CD4-positive, alpha-beta T cell treated with Interleukin-2 at 100 ng/mL for 4 hours (primary cell): Measurements from ENCODE around the gene SPECC1.
"Not testable (repeated sequence)": the region's sequence is repeated elsewhere in the genome, so short reads cannot be mapped to it uniquely, and the experiment has no call there.

Experiments used
- DNase-seq: peaks from one replicate; pipeline ENCODE4 v3.0.0-alpha.2; 2020; ENCODE audit warnings: low spot score

SPECC1 gene

DNA sequence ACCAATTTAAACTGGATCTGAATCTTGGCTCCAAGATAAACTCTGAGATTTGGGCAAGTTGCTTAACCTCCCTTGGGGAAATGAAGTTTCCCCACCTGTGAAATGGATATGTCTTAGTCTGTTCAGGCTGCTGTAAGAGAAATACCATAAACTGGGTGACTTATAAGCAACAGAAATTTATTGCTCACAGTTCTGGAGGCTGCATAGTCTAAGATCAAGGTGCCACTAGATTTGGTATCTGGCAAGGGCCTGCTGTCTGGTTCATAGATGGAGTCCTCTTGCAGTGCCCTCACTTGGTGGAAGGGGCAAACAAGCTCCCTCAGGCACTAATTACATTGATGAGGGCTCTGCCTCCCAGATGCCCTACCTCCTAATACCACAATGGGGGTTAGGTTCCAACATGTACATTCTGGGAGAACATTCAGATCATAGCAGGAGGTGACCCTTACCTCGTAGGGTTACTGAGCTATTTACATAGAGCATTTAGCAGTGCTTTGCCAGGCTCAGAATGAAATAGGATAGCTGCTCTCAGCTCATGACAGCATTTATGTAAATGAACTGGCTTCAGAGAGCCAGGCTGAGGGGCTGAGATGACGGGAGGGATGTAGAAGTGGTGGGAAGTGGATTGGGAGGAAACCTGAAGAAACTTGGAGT is 83.9 kb downstream of the SPECC1 start:
- no peak for DNase-seq

DNA sequence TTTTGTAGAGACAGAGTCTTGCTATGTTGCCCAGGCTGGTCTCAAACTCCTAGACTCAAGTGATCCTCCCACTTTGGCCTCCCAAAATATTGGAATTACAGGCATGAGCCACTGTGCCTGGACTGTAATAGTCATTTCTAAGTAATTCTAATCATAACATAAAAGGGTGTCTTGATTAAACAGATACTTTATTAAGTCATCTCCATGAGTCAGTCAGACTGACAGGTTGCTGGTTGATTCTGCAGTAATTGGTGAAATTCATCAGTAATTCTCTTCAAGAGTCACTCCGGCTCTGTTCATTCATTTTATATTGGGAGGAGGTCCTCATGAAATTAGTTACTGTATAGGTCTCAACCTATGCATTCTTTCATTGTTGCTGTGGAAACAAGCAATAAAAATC is 85.6 kb downstream of the SPECC1 start:
- DNase-seq, result no peak

DNA sequence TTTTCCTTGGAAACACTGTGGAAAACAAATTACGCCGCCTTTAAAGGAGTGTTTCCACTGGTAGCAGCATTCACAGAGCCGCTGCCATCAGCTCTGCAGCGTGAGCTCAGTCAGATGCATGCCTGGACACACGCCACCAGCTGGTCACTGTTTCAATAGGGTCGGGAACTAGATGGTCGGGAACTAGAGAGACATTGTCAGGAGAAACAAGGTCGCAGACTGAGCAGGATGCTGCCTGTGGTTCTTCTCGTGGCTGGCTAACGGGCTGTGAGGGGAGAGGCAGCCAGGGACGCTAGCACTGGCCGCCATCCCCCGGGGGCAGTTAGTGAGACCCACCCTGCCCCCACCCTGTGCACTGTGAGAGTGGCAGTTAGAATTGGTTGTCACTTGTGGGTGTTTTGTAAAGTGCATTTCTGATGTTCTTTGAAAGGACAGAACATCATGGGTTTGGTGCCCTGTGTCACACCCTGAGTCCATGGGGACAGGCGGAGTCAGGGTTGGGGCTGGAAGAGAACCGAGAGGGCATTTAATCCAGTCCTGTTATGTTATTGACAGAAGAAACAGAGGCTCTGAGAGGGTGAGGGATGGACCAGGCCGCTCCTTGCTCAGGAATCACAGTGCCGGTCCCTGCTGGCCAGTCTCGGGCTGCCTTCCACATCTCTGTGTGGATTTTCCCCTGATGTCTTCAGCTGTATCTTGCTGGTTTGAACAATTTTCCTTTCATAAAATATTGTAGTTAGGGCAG is 86.3 kb downstream of the SPECC1 start:
- no peak for DNase-seq

DNA sequence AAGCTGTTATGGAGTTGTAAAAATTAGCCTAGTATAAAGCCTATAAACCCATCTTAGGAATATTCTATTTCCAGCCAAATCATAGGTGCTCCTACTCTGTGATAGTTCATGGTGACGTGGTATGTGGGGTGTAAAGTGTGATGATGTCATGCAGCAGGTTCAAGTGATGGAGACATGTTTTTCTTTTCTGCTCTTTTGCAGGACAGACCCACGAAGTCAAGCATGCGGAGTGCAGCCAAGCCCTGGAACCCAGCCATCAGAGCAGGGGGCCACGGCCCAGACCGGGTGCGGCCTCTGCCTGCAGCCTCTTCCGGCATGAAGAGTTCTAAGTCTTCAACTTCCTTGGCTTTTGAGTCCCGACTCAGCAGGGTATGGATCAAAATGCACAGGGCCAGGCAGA is 87.3 kb downstream of the SPECC1 start:
- DNase-seq, result no peak

DNA sequence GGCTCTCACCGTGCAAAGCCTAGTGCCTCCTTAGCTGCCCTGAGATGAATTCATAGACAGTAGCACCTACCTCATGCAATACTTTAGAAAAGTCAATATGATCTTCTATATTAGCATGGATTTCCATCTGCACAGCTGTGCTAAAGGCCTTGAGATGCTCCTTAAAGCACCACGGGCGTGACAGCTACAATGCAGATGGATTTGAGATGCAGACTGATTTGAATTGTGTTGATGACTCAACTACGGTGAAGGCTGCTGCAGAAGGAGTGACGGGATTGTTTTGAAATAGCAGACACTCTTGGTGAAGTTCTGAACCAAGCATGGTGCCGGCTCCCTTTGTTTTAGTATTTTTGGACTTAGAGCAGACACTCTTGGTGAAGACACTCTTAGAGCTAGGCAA is 88.2 kb downstream of the SPECC1 start:
- no peak for DNase-seq

DNA sequence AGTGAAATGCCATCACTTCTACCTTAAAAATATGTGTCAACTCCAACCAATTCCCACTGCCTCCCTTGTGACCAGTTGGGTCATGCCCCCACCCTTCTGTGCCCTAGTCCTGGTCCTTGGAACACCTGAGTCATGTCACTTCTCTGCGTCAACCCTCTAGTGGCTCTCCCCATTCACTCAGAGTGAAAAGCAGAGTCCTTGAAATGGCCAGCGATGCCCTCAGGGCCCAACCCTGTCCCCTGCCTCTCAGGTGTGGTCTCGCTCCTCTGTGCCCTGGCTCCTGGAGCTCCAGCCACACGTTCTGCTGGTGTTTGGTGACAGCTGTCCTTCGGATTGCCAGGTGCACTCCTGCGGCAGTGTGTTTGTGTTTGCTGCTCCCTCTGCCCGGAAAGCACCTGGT is 89.2 kb downstream of the SPECC1 start:
- DNase-seq, result no peak

DNA sequence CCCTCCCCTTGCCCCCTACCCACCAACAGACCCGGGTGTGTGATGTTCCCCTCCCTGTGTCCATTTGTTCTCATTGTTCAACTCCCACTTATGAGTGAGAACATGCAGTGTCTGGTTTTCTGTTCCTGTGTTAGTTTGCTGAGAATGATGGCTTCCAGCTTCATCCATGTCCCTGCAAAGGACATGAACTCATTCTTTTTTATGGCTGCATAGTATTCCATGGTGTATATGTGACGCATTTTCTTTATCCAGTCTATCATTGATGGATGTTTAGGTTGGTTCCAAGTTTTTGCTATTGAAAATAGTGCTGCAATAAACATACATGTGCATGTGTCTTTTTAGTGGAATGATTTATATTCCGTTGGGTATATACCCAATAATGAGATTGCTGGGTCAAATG is 91.6 kb downstream of the SPECC1 start:
- DNase-seq, result not testable (repeated sequence)

DNA sequence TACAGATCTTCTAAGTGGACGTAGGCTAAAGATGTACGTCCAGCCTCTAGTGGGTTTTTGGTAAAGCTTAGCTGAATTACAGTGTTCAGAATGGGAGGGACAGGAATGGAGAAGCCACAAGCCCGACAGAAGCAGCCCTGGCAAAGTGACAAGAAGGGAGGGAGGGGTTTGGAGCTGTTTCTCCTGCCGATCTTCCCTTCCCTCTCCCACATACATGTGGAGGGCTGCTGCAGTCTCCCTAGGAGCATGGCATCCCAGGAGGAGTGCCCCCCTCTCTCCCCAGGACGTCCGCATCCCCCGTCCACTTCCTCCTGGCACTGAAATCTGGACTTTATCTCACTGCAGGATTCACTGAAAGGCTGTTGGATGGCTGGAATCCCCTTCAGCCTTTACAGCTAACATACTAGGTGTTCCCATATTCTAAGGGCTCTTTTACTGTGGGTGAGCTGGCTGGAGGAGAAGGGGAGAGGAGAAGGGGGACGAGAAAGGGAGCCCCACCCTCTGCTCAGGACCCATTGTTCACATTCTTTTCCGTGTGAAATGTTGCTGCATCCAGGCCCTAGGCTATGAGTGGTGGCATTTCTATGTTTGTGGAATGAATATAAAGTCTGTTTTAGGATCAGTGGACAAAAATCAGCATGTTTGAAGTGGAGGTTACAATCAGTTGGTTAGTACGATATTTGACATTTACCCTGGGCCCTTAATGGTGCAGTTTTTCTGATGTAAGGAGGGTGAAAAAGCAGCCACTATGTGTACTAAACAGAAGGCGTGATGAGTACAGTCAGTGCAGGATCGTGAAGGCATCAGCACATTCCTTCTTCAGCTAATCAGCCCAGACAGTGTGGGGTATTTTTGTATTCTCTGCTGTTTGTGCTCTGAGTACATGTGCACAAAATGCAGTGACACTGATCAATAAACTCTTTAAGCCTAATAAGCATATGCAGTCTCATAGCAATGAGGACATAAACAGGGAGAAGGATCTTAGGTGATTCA is 94.6 kb downstream of the SPECC1 start:
- DNase-seq, result no peak

GRCh38 chr17:20105539-20106280 is 96.6 kb downstream of the SPECC1 start:
- DNase-seq, result no peak

DNA sequence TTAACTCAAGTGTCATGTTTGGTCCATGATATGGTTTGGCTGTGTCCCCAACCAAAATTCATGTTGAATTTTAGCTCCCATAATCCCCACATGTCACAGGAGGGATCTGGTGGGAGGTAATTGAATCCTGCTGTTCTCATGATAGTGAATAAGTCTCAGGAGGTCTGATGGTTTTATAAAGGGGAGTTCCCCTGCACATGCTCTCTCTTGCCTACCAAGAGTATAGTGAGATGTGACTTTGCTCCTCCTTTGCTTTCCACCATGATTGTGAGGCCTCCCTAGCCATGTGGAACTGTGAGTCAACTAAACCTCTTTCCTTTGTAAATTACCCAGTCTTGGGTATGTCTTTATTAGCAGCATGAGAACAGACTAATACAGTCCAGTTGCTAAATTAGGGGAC is 97.3 kb downstream of the SPECC1 start:
- DNase-seq, result not testable (repeated sequence)

DNA sequence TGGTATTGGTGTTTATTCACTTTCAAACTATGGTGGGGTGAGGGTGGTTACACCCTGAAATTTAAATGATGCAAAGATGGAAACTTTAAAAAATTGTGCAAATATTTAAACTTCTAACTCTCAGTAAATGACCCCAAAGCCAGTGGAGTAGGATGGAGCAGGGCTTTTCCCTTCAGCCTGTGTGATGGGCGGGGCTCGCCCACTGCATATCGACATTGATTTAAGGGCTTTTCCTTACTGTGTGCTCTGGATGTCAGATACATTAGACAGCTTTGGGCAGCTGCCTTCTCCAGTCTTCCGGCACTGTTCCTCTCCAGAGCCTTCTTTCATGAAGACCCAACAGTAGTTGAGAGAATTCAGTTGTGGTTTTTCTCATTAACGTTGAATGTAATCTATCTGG is 99.9 kb downstream of the SPECC1 start:
- no peak for DNase-seq

DNA sequence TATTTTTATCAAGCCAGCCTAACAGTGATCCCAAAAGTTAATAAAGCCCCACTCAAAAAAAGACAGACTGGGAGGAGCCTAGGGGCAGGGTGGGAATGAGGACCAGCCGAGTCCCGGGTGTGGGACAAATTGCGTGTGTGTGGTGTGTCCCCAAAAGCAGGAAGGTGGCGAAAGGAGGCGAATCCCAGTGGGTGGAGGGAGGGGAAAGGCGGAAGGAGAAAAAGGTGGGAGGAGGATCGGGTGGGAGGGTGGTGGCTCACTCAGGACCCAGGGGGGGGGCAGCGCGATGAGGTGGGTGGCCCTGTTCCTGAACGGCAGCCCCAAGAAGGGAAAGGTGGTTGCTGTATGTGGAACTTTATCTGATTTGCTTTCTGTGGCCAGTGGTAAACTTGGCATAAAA is 102.4 kb downstream of the SPECC1 start:
- no peak for DNase-seq

DNA sequence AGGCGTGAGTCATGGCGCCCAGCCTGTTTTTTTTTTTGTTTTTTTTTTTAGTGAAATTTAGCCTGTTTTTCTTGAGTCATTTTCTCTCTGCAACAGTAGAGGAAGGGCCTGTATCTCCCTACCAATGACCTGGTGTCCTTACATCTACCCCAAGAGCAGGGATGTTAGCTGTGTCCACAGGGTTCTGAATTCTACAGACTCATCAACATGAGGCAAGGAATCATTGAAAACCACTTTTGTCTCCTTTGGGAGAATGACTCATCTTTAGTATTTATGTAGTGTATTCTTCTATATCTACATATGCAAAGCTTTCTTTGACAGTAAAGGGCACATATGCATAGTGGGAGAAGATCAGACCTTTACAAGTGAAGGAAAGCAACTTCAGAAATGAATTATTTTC is 105.3 kb downstream of the SPECC1 start:
- DNase-seq, result no peak

GRCh38 chr17:20116683-20117309 is 107.6 kb downstream of the SPECC1 start:
- peak; percentile 67 for DNase-seq

DNA sequence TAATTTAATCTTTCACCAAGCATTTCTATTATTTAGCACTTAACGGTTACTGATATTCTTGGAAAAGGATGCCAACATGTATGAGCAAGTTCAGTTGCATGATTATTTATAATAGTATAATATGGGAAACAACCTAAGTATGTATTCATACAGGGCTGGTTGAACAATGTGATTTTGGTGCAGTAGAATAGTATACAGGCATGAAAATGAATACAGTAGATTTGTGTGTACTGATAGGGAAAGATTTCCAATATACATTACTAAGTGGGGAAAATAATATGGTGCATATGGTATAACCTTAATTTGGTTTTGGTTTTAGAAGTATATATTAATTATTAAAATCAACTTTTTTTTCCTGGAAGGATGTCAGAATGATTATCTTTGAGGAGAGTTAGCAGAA is 109.1 kb downstream of the SPECC1 start:
- DNase-seq, result no peak

DNA sequence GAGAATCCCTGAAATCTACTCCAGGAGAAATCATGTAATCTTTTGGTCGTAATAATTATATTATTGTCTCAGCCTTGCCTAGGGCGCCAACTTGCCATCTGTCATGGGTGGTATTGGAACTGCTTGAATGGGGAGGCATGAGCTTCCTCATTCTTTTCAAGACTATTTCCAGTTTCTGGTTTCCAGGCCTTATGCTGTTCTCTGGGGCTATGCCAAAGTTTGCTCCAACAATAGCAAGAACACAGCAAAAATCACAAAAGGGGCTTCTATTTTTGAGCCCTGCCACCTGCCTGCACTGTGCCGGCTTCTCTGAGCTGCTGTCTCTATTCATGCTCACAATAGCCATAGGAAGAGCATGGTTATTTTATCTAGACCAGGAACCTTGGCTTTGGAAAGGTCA is 111.7 kb downstream of the SPECC1 start:
- no peak for DNase-seq

GRCh38 chr17:20121359-20122253 is 112.4 kb downstream of the SPECC1 start:
- DNase-seq, result peak; percentile 65

DNA sequence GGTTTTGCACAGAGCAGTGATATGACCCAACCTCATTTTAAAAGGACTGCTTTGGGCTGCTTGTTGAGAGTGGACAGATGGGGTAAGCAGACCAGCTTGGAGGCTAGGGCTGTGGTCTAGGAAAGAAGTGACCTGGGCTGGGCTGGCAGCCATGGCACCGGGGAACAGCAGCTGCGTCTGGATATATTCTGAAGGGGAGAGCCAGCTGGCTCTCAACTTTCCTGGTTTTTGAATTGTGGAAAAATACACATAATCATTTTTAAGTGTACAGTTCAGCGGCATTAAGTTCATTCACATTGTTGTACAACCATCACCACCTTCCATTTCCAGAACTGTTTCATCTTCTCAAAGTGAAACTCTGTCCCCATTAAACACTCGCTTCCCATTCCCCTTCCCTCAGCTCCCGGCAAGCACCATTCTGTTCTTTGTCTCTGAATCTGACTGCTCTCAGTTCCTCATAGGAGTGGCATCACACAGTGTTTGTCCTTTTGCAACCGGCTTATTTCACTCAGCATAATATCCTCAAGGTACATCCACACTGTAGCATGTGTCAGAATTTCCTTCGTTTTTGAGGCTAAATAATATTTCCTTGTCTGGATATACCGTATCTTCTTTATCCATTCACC is 113.2 kb downstream of the SPECC1 start:
- no peak for DNase-seq

DNA sequence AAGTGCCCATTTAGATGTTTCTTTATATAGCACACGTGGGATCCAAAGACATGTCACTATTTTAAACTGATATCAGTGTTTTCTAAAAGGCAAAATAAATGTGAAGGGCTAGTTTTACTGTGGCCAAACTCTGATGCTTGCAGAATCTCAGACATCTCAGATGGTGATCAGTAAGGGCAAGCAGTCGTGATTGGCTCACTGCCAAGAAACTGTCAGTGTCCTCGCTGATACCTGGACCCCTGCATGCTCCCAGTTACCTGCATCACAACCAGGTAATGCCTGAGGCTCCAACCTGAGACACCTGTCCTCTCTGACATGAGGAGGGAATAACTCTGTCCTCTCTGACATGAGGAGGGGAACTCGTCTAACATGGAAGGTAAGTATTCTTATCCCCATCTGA is 114.0 kb downstream of the SPECC1 start:
- no peak for DNase-seq

DNA sequence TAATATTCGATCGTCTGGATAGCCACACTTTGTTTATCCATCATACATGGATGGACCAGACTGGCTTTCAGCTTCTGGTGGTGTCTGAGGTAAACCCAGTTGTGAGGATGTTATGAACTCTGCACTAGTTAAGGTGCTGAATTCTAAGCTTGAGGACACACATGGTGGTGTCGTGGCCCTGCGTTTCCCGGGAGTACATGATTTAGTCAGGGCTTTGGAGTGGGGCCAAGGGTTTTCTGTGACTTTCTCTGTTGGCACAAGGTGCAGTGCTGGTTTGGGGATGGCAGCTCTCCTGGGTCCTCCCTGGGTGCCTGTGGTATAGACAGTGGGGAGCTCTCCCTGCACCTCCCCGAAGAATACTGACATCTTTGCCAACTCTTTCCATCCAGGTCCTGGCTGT is 116.6 kb downstream of the SPECC1 start:
- no peak for DNase-seq
